Jurkat, Clone E6-1 (cell line): ENCODE results near the gene FBXO44.
A peak's percentile ranks its signal among the peaks of the same experiment; 100 is the strongest.
"Not testable (repeated sequence)": the region's sequence is repeated elsewhere in the genome, so short reads cannot be mapped to it uniquely, and the experiment has no call there.

Source experiments
- DNase-seq: peaks from one replicate; pipeline ENCODE4 v3.0.0-alpha.2; 2011; ENCODE audit warnings: low read depth, low spot score
- H3K4me3 ChIP-seq: 2 replicates; pipeline ENCODE4 v1.5.1; 2011; ENCODE audit warnings: mild to moderate bottlenecking, low read length, control low read depth, moderate library complexity

The FBXO44 gene

GRCh38 chr1:11634365-11635192 lies 20.1 kb upstream of the FBXO44 start:
- H3K4me3 ChIP-seq, result no peak overlapping the region
- DNase-seq, result no peak

DNA sequence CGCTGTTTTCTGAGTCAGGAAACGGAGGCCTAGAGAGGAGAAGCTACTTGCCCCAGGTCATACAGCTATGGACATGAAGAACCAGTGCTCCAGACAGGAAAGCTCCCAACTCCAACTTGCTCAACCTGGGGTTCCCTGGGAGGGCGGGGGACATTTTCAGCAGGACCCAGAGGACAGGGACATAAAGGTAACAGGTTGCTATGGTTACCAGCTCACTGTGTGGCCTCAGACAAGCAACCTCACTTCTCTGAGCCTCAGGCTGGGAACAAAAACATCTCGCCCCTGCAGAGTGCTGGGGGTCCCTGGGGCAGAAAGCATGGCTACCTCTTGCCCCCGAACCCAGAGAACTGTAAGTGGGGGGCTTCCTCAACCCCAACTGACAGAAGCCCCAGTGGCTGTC lies 16.6 kb upstream of the FBXO44 start:
- H3K4me3 ChIP-seq, result no peak overlapping the region
- DNase-seq, result no peak

DNA sequence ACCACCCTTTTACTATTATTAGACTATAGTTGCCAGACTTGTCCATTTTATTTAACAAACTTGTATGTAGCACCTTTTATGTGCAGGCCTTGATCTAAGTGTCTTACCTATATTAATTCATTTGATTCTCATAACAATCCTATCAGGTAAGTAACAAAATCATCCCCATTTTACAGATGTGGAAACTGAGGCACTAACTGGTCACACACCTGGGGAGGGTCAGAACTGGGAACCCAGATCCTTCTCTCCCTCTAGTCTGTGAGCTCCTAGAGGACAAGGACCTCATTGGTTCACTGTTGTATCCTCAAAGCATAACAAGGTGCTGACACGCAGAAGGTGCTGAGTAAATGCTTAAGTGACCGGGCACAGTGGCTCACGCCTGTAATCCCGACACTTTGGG lies 15.3 kb upstream of the FBXO44 start:
- H3K4me3 ChIP-seq, result no peak overlapping the region
- DNase-seq, result no peak

DNA sequence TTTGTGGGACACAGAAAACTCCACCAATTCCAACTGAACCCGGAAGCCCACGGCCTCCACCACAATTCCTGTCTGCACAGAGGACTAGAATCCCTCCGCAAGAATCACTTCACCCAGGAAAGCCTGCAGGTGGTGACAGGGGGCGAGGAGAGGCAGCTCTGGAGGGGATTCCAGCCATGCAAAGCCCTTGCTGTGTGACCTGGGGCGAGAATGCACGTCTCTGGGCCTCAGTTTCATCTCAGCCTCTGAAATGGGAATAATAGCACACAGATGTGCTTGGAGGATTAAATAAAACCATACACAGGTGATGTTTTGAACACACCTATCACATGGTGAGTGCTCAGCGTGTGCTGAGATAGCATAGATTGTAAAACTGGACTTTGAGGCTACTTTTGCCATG lies 14.6 kb upstream of the FBXO44 start:
- DNase-seq, result no peak
- no peak overlapping the region for H3K4me3 ChIP-seq

DNA sequence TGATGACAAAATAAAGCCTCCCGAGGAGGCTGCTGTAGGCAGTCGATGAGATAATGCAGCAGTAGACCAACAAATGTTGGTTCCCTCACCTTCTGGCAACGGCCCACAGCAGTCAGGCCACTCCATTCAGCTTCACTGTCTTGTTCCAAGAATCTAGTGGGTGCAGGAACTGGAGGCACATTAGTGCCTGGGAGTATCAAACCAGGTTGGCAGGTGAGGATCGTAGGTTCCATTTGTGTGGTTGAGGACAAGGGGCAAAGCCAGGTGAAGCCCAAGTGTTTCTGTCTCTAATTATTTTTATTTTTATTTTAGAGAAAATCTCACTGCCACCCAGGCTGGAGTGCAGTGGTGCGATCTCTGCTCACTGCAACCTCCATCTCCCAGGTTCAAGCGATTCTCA lies 13.7 kb upstream of the FBXO44 start:
- no peak overlapping the region for H3K4me3 ChIP-seq
- no peak for DNase-seq

- no peak overlapping the region for H3K4me3 ChIP-seq
- DNase-seq, result no peak
Measured at GRCh38 chr1:11641776-11642305, 12.8 kb upstream of the FBXO44 start.

DNA sequence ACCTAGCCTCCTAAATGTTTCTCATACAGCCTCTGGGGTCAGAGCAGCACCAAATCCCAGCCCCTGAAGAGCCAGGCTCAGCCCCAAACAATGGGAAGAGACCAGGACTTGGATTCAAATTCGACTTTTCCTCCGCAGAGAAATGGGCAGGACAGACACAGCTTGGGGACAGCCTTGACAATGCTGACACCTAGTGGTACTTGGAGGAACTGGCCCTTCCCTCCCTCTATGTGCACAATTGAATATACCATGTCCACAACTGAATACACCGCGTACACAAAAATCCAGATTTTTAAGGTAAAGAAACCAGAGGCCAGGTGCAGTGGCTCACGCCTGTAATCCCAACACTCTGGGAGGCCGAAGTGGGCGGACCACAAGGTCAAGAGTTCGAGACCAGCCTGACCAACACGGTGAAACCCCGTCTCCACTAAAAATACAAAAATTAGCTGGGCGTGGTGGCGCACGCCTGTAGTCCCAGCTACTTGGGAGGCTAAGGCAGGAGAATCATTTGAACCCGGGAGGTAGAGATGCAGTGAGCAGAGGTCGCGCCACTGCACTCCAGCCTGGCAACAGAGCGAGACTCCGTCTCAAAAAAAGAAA lies 12.2 kb upstream of the FBXO44 start:
- peak; percentile 59 for DNase-seq
- H3K4me3 ChIP-seq, result not testable (repeated sequence)

GRCh38 chr1:11643782-11644181 lies 10.9 kb upstream of the FBXO44 start:
- no peak for DNase-seq
- no peak overlapping the region for H3K4me3 ChIP-seq

DNA sequence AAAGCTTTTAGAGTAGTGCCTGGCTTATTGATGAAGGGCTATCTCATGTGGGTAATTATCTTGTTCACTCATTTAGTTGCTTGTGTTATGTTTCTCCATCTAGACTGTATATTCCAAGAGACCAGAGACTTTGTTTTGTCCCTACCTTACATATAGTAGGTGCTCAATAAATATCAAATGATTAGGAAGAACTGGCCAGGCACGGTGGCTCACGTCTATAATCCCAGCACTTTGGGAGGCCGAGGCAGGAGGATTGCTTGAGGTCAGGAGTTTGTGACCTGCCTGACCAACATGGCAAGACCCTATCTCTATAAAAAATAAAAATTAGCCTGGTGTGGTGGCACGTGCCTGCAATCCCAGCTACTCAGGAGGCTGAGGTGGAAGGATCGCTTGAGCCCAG lies 9.4 kb upstream of the FBXO44 start:
- H3K4me3 ChIP-seq, result no peak overlapping the region
- no peak for DNase-seq

DNA sequence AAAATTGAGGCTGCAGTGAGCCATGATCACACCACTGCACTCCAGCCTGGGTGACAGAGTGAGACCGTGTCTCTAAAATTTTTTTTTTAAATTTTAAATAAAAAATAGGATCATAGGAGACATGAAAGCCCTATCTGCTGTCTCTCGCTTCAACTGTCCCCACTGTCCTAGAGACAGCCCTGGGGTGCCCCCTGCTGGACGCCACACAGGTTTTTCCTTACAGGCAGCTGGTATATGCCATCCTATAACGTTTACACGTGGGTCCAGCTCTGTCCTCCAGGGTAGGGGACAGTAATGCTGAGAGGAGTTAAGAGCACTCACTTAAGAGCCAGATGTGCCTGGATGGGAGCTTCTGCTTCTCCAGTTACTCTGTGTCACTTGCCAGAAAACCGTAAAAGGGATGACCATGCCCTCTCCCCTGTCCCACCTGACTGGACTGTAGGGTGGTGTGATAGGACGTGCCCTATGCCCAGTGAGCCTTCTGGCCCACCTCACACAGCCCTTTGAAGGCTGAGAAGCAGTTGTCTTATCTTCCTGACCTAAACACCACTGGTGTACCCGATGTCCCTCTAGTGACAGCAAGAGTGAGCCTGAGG lies 8.9 kb upstream of the FBXO44 start:
- H3K4me3 ChIP-seq, result no peak overlapping the region
- DNase-seq, result peak; percentile 71

GRCh38 chr1:11646317-11646716 lies 8.4 kb upstream of the FBXO44 start:
- no peak overlapping the region for H3K4me3 ChIP-seq
- DNase-seq, result no peak

GRCh38 chr1:11647333-11647732 lies 7.3 kb upstream of the FBXO44 start:
- no peak overlapping the region for H3K4me3 ChIP-seq
- no peak for DNase-seq

DNA sequence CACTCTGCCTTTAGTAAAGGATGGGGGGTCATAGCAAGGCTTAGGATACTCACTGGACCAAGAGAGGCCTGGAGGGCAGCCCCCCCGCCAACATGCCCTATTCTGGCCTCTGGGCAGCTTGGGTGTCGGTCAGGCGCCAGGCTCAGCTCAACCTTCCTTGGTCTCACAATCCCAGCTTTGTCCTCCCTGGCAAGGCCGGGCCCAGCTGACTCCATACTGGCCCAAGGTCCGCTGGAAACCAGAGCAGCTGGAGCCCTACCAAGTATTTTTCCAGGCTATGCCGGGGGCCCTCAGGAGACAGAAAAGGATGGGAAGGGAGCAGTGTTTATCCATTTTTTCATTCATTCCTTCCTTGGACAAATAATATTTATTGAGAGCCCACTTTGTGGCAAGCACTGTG lies 6.6 kb upstream of the FBXO44 start:
- DNase-seq, result no peak
- H3K4me3 ChIP-seq, result no peak overlapping the region

GRCh38 chr1:11648732-11649158 lies 5.9 kb upstream of the FBXO44 start:
- no peak overlapping the region for H3K4me3 ChIP-seq
- no peak for DNase-seq

GRCh38 chr1:11649237-11649623 lies 5.4 kb upstream of the FBXO44 start:
- DNase-seq, result no peak
- no peak overlapping the region for H3K4me3 ChIP-seq

- peak overlapping the region; percentile 9; the same call in 1 of the 2 replicates for H3K4me3 ChIP-seq
- DNase-seq, result no peak
Measured at GRCh38 chr1:11649624-11650330, 4.9 kb upstream of the FBXO44 start.

DNA sequence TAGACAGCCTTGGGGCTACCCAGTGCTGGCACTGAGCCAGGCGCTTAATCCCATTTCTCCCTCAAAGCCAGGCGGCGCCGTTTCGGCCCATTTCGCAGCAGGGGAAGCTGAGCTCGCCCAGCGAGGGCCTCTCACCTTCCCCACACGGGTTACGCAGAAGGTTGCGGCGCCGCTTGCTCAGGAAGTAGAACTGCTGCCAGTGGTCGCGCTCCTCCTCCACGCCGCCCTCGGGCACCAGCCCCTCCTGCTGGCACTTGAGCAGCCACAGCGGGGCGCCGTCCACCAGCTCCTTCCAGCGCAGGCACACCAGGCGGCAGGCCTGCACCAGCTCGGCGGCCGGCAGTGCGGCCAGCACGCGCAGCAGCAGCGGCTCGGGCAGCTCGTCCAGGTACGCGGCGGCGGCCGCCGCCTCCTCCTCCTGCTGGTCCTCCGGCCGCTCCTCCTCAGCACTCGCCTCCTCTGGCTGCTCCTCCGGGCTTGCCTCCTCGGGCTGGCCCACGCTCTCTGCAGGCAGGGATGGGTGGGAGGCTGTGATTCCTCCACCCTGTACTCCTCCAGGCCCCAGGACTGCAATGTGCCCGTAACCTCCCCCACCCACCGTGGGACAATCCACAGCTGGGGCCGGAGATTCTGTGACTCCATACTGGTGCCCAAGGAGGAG lies 4.2 kb upstream of the FBXO44 start:
- peak overlapping the region; percentile 9; the same call in 1 of the 2 replicates for H3K4me3 ChIP-seq
- DNase-seq, result peak; percentile 62

DNA sequence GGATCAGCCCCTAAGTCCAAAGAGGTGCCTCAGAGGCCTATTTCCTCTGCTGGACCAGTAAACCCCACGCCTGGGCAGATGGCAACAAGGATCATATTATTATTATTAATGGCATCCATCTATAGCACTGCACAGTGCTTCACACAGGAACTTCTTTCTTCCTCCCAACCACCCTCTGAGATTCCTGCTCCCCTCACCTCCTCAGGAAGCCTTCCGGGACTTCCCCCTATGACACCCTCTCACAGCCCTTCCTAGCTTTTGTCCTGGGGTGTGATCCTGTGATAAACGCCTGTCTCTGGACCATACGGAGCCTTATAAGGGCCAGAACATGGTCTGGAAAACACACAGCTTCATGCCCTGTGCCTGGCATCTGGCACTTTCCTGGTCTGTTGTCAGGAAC lies 3.7 kb upstream of the FBXO44 start:
- DNase-seq, result no peak
- H3K4me3 ChIP-seq, result no peak overlapping the region

- H3K4me3 ChIP-seq, result no peak overlapping the region
- DNase-seq, result no peak
Measured at GRCh38 chr1:11652203-11652780, 2.4 kb upstream of the FBXO44 start.
